Right forelimb (tissue), 1 donor: ENCODE measurements around the gene SH2B2.
"Not testable (repeated sequence)": the region's sequence is repeated elsewhere in the genome, so short reads cannot be mapped to it uniquely, and the experiment has no call there.

Source experiments
- DNase-seq: peaks from one replicate; pipeline ENCODE4 v3.0.0-alpha.2; 2018

Gene SH2B2

GRCh38 chr7:102337420-102337819, 50.8 kb downstream of the SH2B2 start:
- DNase-seq, result not testable (repeated sequence)

GRCh38 chr7:102340599-102341368, 54.1 kb downstream of the SH2B2 start:
- not testable (repeated sequence) for DNase-seq

GRCh38 chr7:102346983-102347382, 60.3 kb downstream of the SH2B2 start:
- DNase-seq, result not testable (repeated sequence)

- DNase-seq, result not testable (repeated sequence)
These were observed 69.7 kb downstream of the SH2B2 start, which contains the start of gene SPDYE6 for GRCh38 chr7:102356344-102356743. Gene SPDYE6, minus strand, starts transcription at chr7:102356444. Its CDS starts 421 bp downstream, at chr7:102356023.

- peak; percentile 94 for DNase-seq
These were observed 77.1 kb downstream of the SH2B2 start for GRCh38 chr7:102363549-102364393.

- not testable (repeated sequence) for DNase-seq
These were observed 77.8 kb downstream of the SH2B2 start for GRCh38 chr7:102364394-102364886.

GRCh38 chr7:102365390-102365789, 78.7 kb downstream of the SH2B2 start:
- DNase-seq, result not testable (repeated sequence)

GRCh38 chr7:102370038-102370437, 83.4 kb downstream of the SH2B2 start:
- not testable (repeated sequence) for DNase-seq
